Aorta (tissue), 5 donors: ENCODE data around the gene DERL3. TPM values are rescaled to one million over a fixed set of nuclear protein-coding genes. Genes with fewer than 3 reads are reported as not detected.

Experiments
- ATAC-seq: fragments of 200-7000 bp; cut with Tn5 transposase; one replicate; pipeline ENCODE4 v1.9.1; 2022; ENCODE audit warnings: moderate library complexity; ENCODE audit not compliant: low FRiP score
- DNase-seq, 2 donors: peaks; one replicate each; pipeline ENCODE4 v3.0.0-alpha.2; 2020
- H3K27ac ChIP-seq, 2 donors: one replicate each; pipeline ENCODE4 v1.5.1; 2013; ENCODE audit warnings: low read length in 2 of 2, mild to moderate bottlenecking in 2 of 2, moderate library complexity in 2 of 2, control low read depth in 1 of 2, inconsistent platforms in 1 of 2, low read depth in 1 of 2
- H3K27me3 ChIP-seq, 2 donors: one replicate each; pipeline ENCODE4 v1.6.1; 2013; ENCODE audit warnings: control low read depth in 1 of 2, low read length in 1 of 2, mild to moderate bottlenecking in 1 of 2, moderate library complexity in 1 of 2; ENCODE audit not compliant: insufficient read depth in 2 of 2, control insufficient read depth in 1 of 2
- H3K36me3 ChIP-seq, 2 donors: one replicate each; pipeline ENCODE4 v1.6.1; 2013; ENCODE audit warnings: control low read depth in 1 of 2, low read length in 1 of 2, mild to moderate bottlenecking in 1 of 2; ENCODE audit not compliant: insufficient read depth in 2 of 2, control insufficient read depth in 1 of 2
- H3K4me1 ChIP-seq, 2 donors: one replicate each; pipeline ENCODE4 v1.6.1; 2013; ENCODE audit warnings: low read length in 2 of 2, control low read depth in 1 of 2, mild to moderate bottlenecking in 1 of 2, moderate library complexity in 1 of 2; ENCODE audit not compliant: insufficient read depth in 2 of 2, control insufficient read depth in 1 of 2
- H3K4me3 ChIP-seq, 2 donors: one replicate each; pipeline ENCODE4 v1.5.1; 2013; ENCODE audit warnings: low read length in 2 of 2, control low read depth in 1 of 2, mild to moderate bottlenecking in 1 of 2
- H3K9me3 ChIP-seq: one replicate; pipeline ENCODE4 v1.6.1; 2013; ENCODE audit warnings: mild to moderate bottlenecking, low read length; ENCODE audit not compliant: control insufficient read depth
- WGBS, 2 donors: extraction: QIAGEN DNeasy Blood & Tissue Kit; methylation state at CpG; one replicate each; pipeline ENCODE4 v1.1.7; 2013; 5-methylcytosine and 5-hydroxymethylcytosine counted together
- intact Hi-C, 2 donors: fragments of 100-400 bp; cut with DNase I; formaldehyde crosslinking; loops; one replicate each; pipeline versions ENCODE4 v1.14.2 to v1.15.0; 2022
- polyA plus RNA-seq, 2 donors: library from polyadenylated mRNA; stranded (reverse); fragments of 200-250 nt; gene quantifications; one replicate each; pipeline ENCODE4 v1.2.3, GENCODE V29; 2013
- total RNA-seq, 2 donors: library from RNA; stranded (reverse); fragmentation: NEBNext Ultra II Directional; extraction: Animal tissue kit (Norgen Biotek cat#: 25700); gene quantifications; one replicate each; pipeline ENCODE4 v1.2.1, GENCODE V29; 2021
- donor health status: healthy with polysubstance abuse.
- donor health status: Bipolar disorder and iron deficiency.
- donor health status: DM: no; HTN: no; CAD: no.
- donor health status: DM: no; HTN: no; CAD: no.
- donor health status: DM: yes; HTN: yes; CAD: no.

DERL3 gene
- total and polyA plus RNA-seq, 4 donors, result 1.4 to 6.1 (median 2.9) TPM

- H3K36me3 ChIP-seq, result no peaks in the 10 kb centered on the region
- peak; percentile 51 to 72 for DNase-seq
- intact Hi-C loops, result no loop called here
- no peaks in the 10 kb centered on the region for H3K27me3 ChIP-seq
- no peak for ATAC-seq
- H3K4me3 ChIP-seq, result no peak overlapping the region
- no peaks in the 10 kb centered on the region for H3K4me1 ChIP-seq
- no peaks in the 10 kb centered on the region for H3K9me3 ChIP-seq
- peak overlapping the region in 1 of 2 donors; percentile 37 for H3K27ac ChIP-seq
- 18 to 24% methylated on average over 10 of the region's 10 CpGs for WGBS, 2 donors
Measured at GRCh38 chr22:23834793-23835483, 3.9 kb downstream of the DERL3 start.

GRCh38 chr22:23834406-23834792, 4.4 kb downstream of the DERL3 start:
- peak overlapping the region in 1 of 2 donors; percentile 37 for H3K27ac ChIP-seq
- H3K27me3 ChIP-seq, result no peaks in the 10 kb centered on the region
- WGBS, 2 donors, result 77 to 78% methylated on average over 3 of the region's 3 CpGs
- H3K36me3 ChIP-seq, result no peaks in the 10 kb centered on the region
- ATAC-seq (no peak), DNase-seq (peak in 1 of 2 donors; percentile 69)
- no peaks in the 10 kb centered on the region for H3K9me3 ChIP-seq
- H3K4me1 ChIP-seq, result no peaks in the 10 kb centered on the region
- H3K4me3 ChIP-seq, result no peak overlapping the region
- intact Hi-C loops, result no loop called here

GRCh38 chr22:23833911-23834317, 4.9 kb downstream of the DERL3 start:
- H3K27ac ChIP-seq, result no peak overlapping the region
- peak; percentile 51 to 54 for DNase-seq
- no peaks in the 10 kb centered on the region for H3K36me3 ChIP-seq

GRCh38 chr22:23833017-23833751, 5.6 kb downstream of the DERL3 start:
- Histone ChIP-seq H3K4me3 (no peak overlapping the region), H3K4me1 (no peaks in the 10 kb centered on the region), H3K9me3 (no peaks in the 10 kb centered on the region), H3K27ac (no peak overlapping the region), H3K27me3 (no peaks in the 10 kb centered on the region), H3K36me3 (no peaks in the 10 kb centered on the region)
- WGBS, 2 donors, result 85 to 88% methylated on average over 14 to 16 of the region's 16 CpGs
- ATAC-seq (no peak), DNase-seq (peak; percentile 44 to 63)
- intact Hi-C loops, result no loop called here

More at GRCh38 chr22:23833911-23834317, 4.9 kb downstream of the DERL3 start:
- Histone ChIP-seq H3K4me3 (no peak overlapping the region), H3K27me3 (no peaks in the 10 kb centered on the region), H3K9me3 (no peaks in the 10 kb centered on the region), H3K4me1 (no peaks in the 10 kb centered on the region)
- WGBS, 2 donors, result 30 to 35% methylated on average over 11 to 13 of the region's 13 CpGs
- ATAC-seq, result no peak
- intact Hi-C loops, result no loop called here

- no peaks in the 10 kb centered on the region for H3K9me3 ChIP-seq
Measured at GRCh38 chr22:23832226-23833016, 6.4 kb downstream of the DERL3 start.

GRCh38 chr22:23831781-23832180, 7.0 kb downstream of the DERL3 start:
- peak in 1 of 2 donors; percentile 24 for DNase-seq
- Histone ChIP-seq H3K36me3 (no peaks in the 10 kb centered on the region), H3K27ac (no peak overlapping the region), H3K27me3 (no peaks in the 10 kb centered on the region), H3K4me3 (no peak overlapping the region), H3K9me3 (no peaks in the 10 kb centered on the region), H3K4me1 (no peaks in the 10 kb centered on the region)
- 71 to 79% methylated on average over 10 of the region's 10 CpGs for WGBS, 2 donors
- no peak for ATAC-seq
- intact Hi-C loops, result no loop called here

More at GRCh38 chr22:23832226-23833016, 6.4 kb downstream of the DERL3 start:
- Histone ChIP-seq H3K27me3 (no peaks in the 10 kb centered on the region), H3K4me3 (no peak overlapping the region), H3K27ac (no peak overlapping the region), H3K36me3 (no peaks in the 10 kb centered on the region), H3K4me1 (no peaks in the 10 kb centered on the region)
- DNase-seq (peak; percentile 44 to 69), ATAC-seq (no peak)
- 47 to 55% methylated on average over 11 of the region's 11 CpGs for WGBS, 2 donors
- intact Hi-C loops, result no loop called here

GRCh38 chr22:23831261-23831660, 7.5 kb downstream of the DERL3 start:
- Histone ChIP-seq H3K4me3 (no peak overlapping the region), H3K27me3 (no peaks in the 10 kb centered on the region), H3K9me3 (no peaks in the 10 kb centered on the region), H3K4me1 (no peaks in the 10 kb centered on the region), H3K36me3 (no peaks in the 10 kb centered on the region), H3K27ac (no peak overlapping the region)
- WGBS, 2 donors, result 87 to 93% methylated on average over 8 of the region's 8 CpGs
- intact Hi-C loops, result no loop called here
- ATAC-seq, result no peak
- peak; percentile 32 to 59 for DNase-seq

GRCh38 chr22:23829845-23830372, 8.9 kb downstream of the DERL3 start:
- 82% methylated on average over 7 of the region's 7 CpGs for WGBS, 2 donors
- Histone ChIP-seq H3K27me3 (no peaks in the 10 kb centered on the region), H3K4me3 (no peak overlapping the region), H3K4me1 (no peaks in the 10 kb centered on the region), H3K27ac (no peak overlapping the region), H3K36me3 (no peaks in the 10 kb centered on the region), H3K9me3 (no peaks in the 10 kb centered on the region)
- ATAC-seq (no peak), DNase-seq (peak in 1 of 2 donors; percentile 10)
- intact Hi-C loops, result no loop called here
